ENCODE results near the gene DMP1.

Gene DMP1

GRCh38 chr4:87659247-87659931, 9.3 kb downstream of the DMP1 start:
- H3K9ac ChIP-seq: no peak overlapping the region
- H3K4me1 ChIP-seq (ENCODE audit: low read depth, poor library complexity, severe bottlenecking): no peaks in the 10 kb centered on the region
- no peaks in the 10 kb centered on the region for H4K20me1 ChIP-seq (ENCODE audit: insufficient read depth)
- H3K27ac ChIP-seq: no peak overlapping the region
- no peaks in the 10 kb centered on the region for H3K79me2 ChIP-seq (ENCODE audit: insufficient read depth, low read depth)
- H3K4me3 ChIP-seq (IDR thresholded peaks at IDR 0.05; ENCODE audit: insufficient read depth, low read depth, low read length): no peak overlapping the region
- no peaks in the 10 kb centered on the region for H3K36me3 ChIP-seq (ENCODE audit: insufficient read depth)
- H3K27me3 ChIP-seq (ENCODE audit: insufficient read depth, low read depth): no peaks in the 10 kb centered on the region
- TF ChIP-seq, protein P1, sequence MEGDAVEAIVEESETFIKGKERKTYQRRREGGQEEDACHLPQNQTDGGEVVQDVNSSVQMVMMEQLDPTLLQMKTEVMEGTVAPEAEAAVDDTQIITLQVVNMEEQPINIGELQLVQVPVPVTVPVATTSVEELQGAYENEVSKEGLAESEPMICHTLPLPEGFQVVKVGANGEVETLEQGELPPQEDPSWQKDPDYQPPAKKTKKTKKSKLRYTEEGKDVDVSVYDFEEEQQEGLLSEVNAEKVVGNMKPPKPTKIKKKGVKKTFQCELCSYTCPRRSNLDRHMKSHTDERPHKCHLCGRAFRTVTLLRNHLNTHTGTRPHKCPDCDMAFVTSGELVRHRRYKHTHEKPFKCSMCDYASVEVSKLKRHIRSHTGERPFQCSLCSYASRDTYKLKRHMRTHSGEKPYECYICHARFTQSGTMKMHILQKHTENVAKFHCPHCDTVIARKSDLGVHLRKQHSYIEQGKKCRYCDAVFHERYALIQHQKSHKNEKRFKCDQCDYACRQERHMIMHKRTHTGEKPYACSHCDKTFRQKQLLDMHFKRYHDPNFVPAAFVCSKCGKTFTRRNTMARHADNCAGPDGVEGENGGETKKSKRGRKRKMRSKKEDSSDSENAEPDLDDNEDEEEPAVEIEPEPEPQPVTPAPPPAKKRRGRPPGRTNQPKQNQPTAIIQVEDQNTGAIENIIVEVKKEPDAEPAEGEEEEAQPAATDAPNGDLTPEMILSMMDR (conservative IDR thresholded peaks at IDR 0.05; ENCODE audit: low read depth, low read length): no peak
- H2AFZ ChIP-seq (ENCODE audit: low read depth): no peak overlapping the region
- H3K4me2 ChIP-seq: no peak overlapping the region

DNA sequence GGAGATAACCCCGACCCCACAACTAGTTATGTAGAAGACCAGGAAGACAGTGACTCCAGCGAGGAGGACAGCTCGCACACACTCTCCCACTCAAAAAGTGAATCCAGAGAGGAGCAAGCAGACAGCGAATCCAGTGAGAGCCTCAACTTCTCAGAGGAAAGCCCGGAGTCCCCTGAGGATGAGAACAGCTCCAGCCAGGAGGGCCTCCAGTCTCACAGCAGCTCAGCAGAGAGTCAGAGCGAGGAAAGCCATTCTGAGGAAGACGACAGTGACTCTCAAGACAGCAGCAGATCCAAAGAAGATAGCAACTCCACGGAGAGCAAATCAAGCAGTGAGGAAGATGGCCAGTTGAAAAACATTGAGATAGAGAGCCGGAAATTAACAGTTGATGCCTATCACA, 12.8 kb downstream of the DMP1 start:
- Histone ChIP-seq H3K9ac (no peak overlapping the region), H3K4me3 (IDR thresholded peaks at IDR 0.05; ENCODE audit: insufficient read depth, low read depth, low read length) (no peak overlapping the region), H3K27me3 (ENCODE audit: insufficient read depth, low read depth) (no peaks in the 10 kb centered on the region), H3K79me2 (ENCODE audit: insufficient read depth, low read depth) (no peaks in the 10 kb centered on the region), H2AFZ (ENCODE audit: low read depth) (no peak overlapping the region), H4K20me1 (ENCODE audit: insufficient read depth) (no peaks in the 10 kb centered on the region), H3K4me1 (ENCODE audit: low read depth, poor library complexity, severe bottlenecking) (no peaks in the 10 kb centered on the region), H3K4me2 (no peak overlapping the region), H3K27ac (no peak overlapping the region), H3K36me3 (ENCODE audit: insufficient read depth) (no peaks in the 10 kb centered on the region)
- TF ChIP-seq, protein P1 (conservative IDR thresholded peaks at IDR 0.05; ENCODE audit: low read depth, low read length): no peak

DNA sequence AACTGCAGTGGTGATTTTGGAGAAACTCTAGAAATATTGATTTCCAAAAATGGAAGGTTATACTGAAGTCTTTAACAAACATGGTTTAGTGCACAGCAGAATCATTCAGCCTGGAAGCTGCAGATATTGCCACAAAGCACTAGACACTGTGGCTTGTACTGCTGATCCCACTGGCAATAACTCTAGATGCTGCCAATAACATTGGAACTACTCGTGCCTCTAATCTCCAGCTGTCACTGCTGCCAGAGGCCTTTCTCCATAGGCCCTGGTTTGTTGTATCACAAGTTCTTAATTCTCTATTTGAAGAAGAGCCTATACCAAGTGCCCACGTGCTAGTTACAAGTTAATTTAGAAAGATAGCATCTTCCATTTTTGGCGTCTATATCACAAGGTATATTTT, 19.3 kb downstream of the DMP1 start:
- no peaks in the 10 kb centered on the region for H3K79me2 ChIP-seq (ENCODE audit: insufficient read depth, low read depth)
- H3K4me2 ChIP-seq: no peak overlapping the region
- H3K27ac ChIP-seq: no peak overlapping the region
- H3K36me3 ChIP-seq (ENCODE audit: insufficient read depth): no peaks in the 10 kb centered on the region
- H3K9ac ChIP-seq: no peak overlapping the region
- H4K20me1 ChIP-seq (ENCODE audit: insufficient read depth): no peaks in the 10 kb centered on the region
- no peak overlapping the region for H3K4me3 ChIP-seq (IDR thresholded peaks at IDR 0.05; ENCODE audit: insufficient read depth, low read depth, low read length)
- H3K4me1 ChIP-seq (ENCODE audit: low read depth, poor library complexity, severe bottlenecking): no peaks in the 10 kb centered on the region
- no peaks in the 10 kb centered on the region for H3K27me3 ChIP-seq (ENCODE audit: insufficient read depth, low read depth)
- H2AFZ ChIP-seq (ENCODE audit: low read depth): no peak overlapping the region
- TF ChIP-seq, protein P1 (conservative IDR thresholded peaks at IDR 0.05; ENCODE audit: low read depth, low read length): no peak

DNA sequence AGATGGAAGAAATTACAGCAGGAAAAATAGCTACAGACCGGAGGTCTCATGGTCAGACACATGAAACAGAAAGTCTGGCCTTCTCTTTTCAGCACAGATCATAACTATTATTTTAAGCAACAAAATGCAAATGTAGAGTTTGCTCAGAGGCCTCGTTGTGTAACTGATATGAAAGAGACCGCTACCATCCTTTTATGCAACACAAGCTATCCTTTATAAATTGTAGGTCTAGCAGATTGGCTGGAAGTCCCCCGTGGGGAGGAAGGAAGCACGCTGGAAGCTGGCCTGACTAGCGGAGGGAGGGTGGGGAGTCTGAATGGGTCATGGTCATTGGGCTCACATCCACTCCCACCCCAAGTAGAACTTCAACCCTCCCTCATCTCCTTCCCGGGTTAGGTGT, 27.7 kb downstream of the DMP1 start:
- Histone ChIP-seq H3K4me1 (ENCODE audit: low read depth, poor library complexity, severe bottlenecking) (no peaks in the 10 kb centered on the region), H3K9ac (no peak overlapping the region), H4K20me1 (ENCODE audit: insufficient read depth) (no peaks in the 10 kb centered on the region), H3K79me2 (ENCODE audit: insufficient read depth, low read depth) (no peaks in the 10 kb centered on the region), H3K27ac (no peak overlapping the region), H3K4me3 (IDR thresholded peaks at IDR 0.05; ENCODE audit: insufficient read depth, low read depth, low read length) (no peak overlapping the region), H3K27me3 (ENCODE audit: insufficient read depth, low read depth) (no peaks in the 10 kb centered on the region), H3K36me3 (ENCODE audit: insufficient read depth) (no peaks in the 10 kb centered on the region), H3K4me2 (no peak overlapping the region), H2AFZ (ENCODE audit: low read depth) (no peak overlapping the region)
- TF ChIP-seq, protein P1 (conservative IDR thresholded peaks at IDR 0.05; ENCODE audit: low read depth, low read length): no peak

Measured in KMS-11 (cell line).